GM12872 (cell line): ENCODE data around the gene CD34.

Source experiments
- TF ChIP-seq, protein P1 (sequence below): IDR thresholded peaks from 3 replicates; pipeline ENCODE4 v1.5.1; 2011; ENCODE audit warnings: low read depth, mild to moderate bottlenecking, low read length, moderate library complexity; ENCODE audit not compliant: insufficient read depth

Gene CD34

DNA sequence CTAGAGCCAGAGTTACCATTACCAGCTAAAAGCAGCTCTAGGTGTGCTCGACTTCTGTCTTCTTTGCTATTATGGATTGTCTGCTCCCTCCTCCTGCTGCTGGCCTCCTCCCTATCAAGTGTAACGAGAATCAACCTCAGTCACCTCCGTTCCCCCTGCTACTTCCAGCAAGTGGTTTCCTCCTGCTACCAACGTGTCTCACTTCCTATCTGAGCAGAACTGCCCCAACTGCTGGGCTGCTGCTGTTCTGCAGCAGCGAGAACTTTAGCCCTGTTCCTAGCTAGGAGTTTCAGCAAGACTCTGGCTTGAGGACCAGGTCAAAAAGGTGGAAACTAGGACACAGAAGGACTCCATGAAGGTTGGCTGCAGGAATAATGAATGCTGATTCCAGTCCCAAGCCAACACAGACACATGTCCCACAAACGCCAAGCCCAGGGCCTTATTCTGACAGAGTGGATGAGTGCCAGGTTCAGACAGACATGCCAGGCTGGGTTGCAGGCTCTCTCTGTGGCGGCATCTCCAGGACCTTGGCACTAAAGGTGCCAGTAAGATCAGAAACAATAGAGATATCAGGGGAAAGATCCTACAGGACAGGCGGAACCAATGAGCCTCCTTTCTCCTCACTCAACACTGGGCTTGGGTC, 46.9 kb downstream of the CD34 start:
- TF ChIP-seq, protein P1, sequence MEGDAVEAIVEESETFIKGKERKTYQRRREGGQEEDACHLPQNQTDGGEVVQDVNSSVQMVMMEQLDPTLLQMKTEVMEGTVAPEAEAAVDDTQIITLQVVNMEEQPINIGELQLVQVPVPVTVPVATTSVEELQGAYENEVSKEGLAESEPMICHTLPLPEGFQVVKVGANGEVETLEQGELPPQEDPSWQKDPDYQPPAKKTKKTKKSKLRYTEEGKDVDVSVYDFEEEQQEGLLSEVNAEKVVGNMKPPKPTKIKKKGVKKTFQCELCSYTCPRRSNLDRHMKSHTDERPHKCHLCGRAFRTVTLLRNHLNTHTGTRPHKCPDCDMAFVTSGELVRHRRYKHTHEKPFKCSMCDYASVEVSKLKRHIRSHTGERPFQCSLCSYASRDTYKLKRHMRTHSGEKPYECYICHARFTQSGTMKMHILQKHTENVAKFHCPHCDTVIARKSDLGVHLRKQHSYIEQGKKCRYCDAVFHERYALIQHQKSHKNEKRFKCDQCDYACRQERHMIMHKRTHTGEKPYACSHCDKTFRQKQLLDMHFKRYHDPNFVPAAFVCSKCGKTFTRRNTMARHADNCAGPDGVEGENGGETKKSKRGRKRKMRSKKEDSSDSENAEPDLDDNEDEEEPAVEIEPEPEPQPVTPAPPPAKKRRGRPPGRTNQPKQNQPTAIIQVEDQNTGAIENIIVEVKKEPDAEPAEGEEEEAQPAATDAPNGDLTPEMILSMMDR: 0 out of 3 replicates have a peak, but pooled peaks have one; percentile 28

DNA sequence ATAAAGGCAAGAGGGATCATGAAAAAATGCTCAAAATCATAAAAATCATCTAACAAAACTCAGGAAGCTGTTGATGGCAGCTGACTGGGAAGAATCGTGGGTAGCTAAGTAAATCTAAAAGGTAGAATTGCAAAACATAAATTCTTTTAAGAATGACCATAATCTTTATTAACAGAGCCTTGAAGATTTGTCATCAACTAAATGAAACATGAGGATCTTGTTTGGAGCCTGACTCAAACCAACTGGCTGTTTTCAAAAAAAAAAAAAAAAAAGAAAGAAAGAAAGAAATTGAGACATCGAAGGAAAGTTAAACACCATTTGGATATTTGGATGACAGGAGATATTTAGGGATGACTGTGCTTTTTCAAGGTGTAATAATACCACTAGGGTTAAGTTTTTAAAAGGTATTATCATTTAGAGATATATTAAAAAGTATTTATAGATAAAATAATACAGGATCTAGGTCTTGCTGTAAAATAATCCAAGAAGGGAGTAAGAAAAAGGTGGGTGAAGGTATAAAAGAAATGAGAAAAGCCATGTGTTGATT, 48.6 kb downstream of the CD34 start:
- TF ChIP-seq, protein P1: no peak

DNA sequence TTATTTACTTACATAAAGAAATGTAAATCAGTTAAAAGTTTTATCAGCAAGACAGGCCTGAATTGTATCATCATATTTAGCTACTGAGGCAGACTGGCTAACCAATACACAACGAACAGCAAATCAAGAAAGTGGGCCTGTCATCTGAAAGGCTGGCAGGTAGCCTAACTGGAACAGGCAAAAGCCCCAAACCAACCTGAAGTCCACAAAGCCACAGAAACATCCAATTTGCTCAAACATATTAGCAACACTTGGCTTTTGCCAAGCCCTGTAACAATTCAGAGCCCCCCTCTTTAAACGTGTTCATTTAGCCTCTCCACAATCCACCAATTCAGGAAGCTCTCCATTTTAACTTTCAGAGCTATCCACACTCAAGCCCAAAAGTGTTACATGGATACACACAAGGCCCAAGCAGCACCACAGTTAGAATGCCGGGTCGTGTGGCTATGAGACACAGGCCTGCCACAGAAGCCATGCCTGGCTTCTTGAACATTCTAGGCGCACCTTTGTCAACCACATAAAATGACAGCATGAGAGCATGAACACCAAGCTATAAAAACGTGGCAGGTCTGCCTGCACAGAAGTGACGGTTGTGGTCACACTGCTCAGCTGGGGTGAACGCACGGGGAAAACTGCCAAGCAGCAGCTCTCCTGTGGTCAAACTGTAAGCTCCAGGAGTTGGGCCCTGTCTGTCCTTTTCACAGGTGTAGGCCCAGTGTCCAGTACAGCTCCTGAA, 49.3 kb downstream of the CD34 start:
- TF ChIP-seq, protein P1: no peak

- TF ChIP-seq, protein P1: no peak
Measured at GRCh38 chr1:207860531-207860930, 50.4 kb downstream of the CD34 start.

GRCh38 chr1:207858806-207859205, 52.1 kb downstream of the CD34 start:
- TF ChIP-seq, protein P1: no peak

DNA sequence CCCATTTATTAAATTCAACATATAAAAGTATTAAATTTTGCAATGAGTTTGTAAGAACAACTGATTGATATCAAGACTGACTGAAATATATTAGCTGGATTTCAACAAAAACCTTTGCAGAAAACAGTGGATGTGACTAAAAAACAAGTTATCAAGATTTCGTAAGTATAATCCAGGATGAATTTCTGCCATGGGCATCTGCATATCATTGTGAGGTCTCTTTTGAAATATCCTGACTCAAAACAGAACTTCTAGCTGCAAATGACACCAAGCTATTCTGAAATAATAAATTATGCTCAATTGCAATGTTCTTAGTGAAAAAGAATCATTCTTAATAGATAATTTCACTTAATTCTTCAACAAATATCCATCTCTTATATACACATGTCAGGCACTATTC, 52.6 kb downstream of the CD34 start:
- TF ChIP-seq, protein P1: no peak

DNA sequence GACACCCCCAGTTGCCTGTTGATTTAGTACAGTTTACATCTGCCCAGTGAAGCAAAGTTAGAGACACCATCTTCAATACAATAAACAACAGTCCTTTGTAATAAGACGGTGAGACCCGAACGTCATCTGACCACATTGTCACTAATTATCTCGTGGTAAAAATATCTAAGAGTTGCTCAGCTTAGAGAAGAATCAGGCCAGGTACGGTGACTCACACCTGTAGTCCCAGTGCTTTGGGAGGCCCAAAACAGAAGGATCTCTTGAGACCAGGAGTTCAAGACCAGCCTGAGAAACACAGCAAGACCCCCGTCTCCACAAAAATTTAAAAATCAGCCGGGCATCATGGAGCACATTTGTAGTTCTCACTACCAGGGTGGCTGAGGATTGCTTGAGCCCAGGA, 53.5 kb downstream of the CD34 start:
- TF ChIP-seq, protein P1: no peak
